ENCODE data around the gene TPSB2.
"Not testable (repeated sequence)": the region's sequence is repeated elsewhere in the genome, so short reads cannot be mapped to it uniquely, and the experiment has no call there.

TPSB2 gene

GRCh38 chr16:1261131-1261892 lies 31.3 kb upstream of the TPSB2 start:
- no peak for DNase-seq (ENCODE audit: low read depth in 2 of 2)

GRCh38 chr16:1260101-1260680 lies 30.2 kb upstream of the TPSB2 start:
- DNase-seq (ENCODE audit: low read depth in 2 of 2), result no peak

GRCh38 chr16:1259760-1260068 lies 29.7 kb upstream of the TPSB2 start:
- no peak for DNase-seq (ENCODE audit: low read depth in 2 of 2)

- DNase-seq (ENCODE audit: low read depth in 2 of 2), result no peak
Measured at GRCh38 chr16:1258906-1259759, 29.1 kb upstream of the TPSB2 start.

GRCh38 chr16:1258225-1258600 lies 28.2 kb upstream of the TPSB2 start:
- DNase-seq (ENCODE audit: low read depth in 2 of 2), result no peak

GRCh38 chr16:1257561-1258224 lies 27.7 kb upstream of the TPSB2 start:
- no peak for DNase-seq (ENCODE audit: low read depth in 2 of 2)

GRCh38 chr16:1256874-1257322 lies 26.9 kb upstream of the TPSB2 start:
- no peak for DNase-seq (ENCODE audit: low read depth in 2 of 2)

- DNase-seq (ENCODE audit: low read depth in 2 of 2), result not testable (repeated sequence)
Measured at GRCh38 chr16:1256296-1256873, 26.4 kb upstream of the TPSB2 start.

GRCh38 chr16:1255276-1256122 lies 25.5 kb upstream of the TPSB2 start, which contains the start of gene TPSD1:
TSS of gene TPSD1 (plus strand) at chr16:1256069. CDS start at chr16:1256281, 212 bp downstream.
- DNase-seq (ENCODE audit: low read depth in 2 of 2), result not testable (repeated sequence)

GRCh38 chr16:1254821-1255220 lies 24.8 kb upstream of the TPSB2 start:
- not testable (repeated sequence) for DNase-seq (ENCODE audit: low read depth in 2 of 2)

GRCh38 chr16:1253701-1254364 lies 23.8 kb upstream of the TPSB2 start:
- DNase-seq (ENCODE audit: low read depth in 2 of 2), result not testable (repeated sequence)

GRCh38 chr16:1249031-1249755 lies 19.2 kb upstream of the TPSB2 start:
- not testable (repeated sequence) for DNase-seq (ENCODE audit: low read depth in 2 of 2)

GRCh38 chr16:1247903-1248537 lies 18.0 kb upstream of the TPSB2 start:
- not testable (repeated sequence) for DNase-seq (ENCODE audit: low read depth in 2 of 2)

- no peak for DNase-seq (ENCODE audit: low read depth in 2 of 2)
Measured at GRCh38 chr16:1245452-1246020, 15.6 kb upstream of the TPSB2 start.

GRCh38 chr16:1244881-1245280 lies 14.9 kb upstream of the TPSB2 start:
- peak in 1 of 2 donors; percentile 13 for DNase-seq (ENCODE audit: low read depth in 2 of 2)

- DNase-seq (ENCODE audit: low read depth in 2 of 2), result not testable (repeated sequence)
Measured at GRCh38 chr16:1243907-1244850, 14.2 kb upstream of the TPSB2 start.

GRCh38 chr16:1243363-1243762 lies 13.4 kb upstream of the TPSB2 start:
- DNase-seq (ENCODE audit: low read depth in 2 of 2), result not testable (repeated sequence)
